AG10803 (cell line): ENCODE data around the gene FBP1.

Source experiments
- DNase-seq: peaks from one replicate; pipeline ENCODE4 v3.0.0; 2010; ENCODE audit warnings: low read depth
- H3K4me3 ChIP-seq: 2 replicates; pipeline ENCODE4 v1.5.1; 2011; ENCODE audit warnings: mild to moderate bottlenecking, low read length, control low read depth
- TF ChIP-seq, protein P1 (sequence below): conservative IDR thresholded peaks from 2 replicates; pipeline ENCODE4 v1.5.1; 2011; ENCODE audit warnings: mild to moderate bottlenecking, low read length, control low read depth, inconsistent platforms

Gene FBP1

DNA sequence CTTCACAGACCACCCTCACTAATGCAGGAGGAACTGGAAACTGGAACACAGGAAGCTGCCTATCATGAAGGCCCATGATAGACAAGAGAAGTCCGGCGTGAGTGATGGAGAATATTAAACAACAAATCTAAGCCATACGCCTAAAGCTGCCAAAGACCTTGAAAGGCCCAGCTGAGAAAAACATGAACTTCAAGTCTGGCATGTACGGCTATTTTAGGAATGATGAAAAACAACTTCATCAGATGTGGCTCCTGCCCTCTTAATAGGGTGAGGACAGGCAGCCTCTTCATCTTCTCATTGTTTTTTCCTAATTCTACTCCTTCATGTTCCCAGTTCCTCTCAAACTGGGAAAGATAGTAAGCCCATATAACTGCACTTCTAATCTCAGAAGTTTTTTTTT, 20.3 kb downstream of the FBP1 start:
- TF ChIP-seq, protein P1, sequence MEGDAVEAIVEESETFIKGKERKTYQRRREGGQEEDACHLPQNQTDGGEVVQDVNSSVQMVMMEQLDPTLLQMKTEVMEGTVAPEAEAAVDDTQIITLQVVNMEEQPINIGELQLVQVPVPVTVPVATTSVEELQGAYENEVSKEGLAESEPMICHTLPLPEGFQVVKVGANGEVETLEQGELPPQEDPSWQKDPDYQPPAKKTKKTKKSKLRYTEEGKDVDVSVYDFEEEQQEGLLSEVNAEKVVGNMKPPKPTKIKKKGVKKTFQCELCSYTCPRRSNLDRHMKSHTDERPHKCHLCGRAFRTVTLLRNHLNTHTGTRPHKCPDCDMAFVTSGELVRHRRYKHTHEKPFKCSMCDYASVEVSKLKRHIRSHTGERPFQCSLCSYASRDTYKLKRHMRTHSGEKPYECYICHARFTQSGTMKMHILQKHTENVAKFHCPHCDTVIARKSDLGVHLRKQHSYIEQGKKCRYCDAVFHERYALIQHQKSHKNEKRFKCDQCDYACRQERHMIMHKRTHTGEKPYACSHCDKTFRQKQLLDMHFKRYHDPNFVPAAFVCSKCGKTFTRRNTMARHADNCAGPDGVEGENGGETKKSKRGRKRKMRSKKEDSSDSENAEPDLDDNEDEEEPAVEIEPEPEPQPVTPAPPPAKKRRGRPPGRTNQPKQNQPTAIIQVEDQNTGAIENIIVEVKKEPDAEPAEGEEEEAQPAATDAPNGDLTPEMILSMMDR, result no peak
- no peak for DNase-seq
- no peak overlapping the region for H3K4me3 ChIP-seq

DNA sequence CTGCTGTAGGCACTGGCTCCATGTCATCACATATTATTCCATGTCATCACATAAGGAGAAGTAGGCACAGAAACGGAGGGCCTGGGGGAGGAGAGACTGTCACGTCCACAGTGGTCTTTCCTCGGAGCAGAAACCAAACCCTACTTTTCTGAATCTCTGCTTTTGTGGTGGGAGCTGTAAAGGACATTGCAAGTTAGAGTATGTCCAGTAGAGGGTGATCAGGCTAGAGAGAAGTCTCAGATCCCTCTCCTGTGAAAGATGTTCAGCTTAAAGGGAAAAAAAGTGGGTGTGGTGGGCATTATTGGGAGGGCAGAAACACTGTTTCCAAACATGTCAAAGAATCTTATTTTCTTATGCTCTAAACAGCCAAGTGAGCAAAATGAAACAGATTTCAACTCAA, 26.3 kb downstream of the FBP1 start:
- no peak overlapping the region for H3K4me3 ChIP-seq
- no peak for DNase-seq
- TF ChIP-seq, protein P1, result peak; percentile 13

DNA sequence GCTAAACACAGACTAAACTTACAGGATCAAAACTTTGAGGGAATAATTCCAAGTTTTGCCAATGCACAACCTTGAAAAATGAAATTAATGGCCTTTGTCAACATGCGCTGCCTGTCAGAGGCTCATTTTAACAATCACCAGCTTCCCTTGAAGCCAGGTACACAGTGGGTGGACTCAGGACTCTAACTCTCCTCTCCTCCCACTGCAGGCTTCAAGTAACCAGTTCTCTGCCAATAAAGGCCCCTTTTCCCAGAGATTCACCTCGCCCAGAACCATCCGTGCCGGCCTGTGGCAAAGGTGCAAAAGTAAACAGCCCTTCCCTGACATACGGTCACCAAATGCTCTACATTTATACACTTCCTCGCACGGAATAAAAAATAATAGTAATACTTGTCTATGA, 27.2 kb downstream of the FBP1 start:
- H3K4me3 ChIP-seq, result no peak overlapping the region
- no peak for DNase-seq
- TF ChIP-seq, protein P1, result no peak

DNA sequence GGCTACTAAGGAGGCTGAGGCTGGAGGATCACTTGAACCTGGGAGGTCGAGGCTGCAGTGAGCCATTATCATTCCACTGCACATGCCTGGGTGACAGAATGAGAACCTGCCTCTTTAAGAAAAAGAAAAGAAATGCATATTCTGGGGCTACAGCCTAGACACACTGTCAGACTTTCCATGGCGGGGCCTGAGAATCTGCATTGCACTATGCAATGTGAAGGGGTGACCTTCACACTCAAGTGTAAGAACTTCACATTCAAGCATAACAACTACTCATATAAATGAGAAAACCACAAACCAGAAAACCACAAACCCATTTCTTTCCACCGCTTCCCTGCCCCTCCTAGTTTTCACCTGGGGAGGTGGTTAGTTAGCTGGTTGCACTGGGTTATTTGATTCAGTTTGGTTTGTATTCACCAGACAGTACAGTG, 27.7 kb downstream of the FBP1 start:
- H3K4me3 ChIP-seq, result no peak overlapping the region
- DNase-seq, result no peak
- TF ChIP-seq, protein P1, result no peak

DNA sequence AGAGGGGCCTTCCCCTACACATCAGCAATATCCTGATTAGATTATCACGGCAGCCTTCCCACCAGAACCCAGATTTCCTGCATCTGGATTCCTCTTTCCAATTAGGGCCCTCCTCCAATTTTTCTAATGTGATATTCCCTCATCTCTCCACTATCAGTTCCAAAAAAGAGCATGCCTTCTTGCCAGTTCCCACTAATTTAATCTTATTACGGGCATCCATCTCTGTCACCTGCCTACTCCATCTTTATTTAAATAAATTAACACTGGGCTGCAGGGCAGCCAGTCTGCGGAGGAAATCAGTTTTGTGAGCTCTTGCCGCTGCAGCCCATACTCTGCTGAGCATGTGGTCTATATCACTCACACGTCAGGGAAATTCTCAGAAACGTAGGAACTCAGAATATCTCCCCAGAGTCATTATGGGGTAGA, 29.1 kb downstream of the FBP1 start:
- TF ChIP-seq, protein P1, result no peak
- no peak overlapping the region for H3K4me3 ChIP-seq
- no peak for DNase-seq

DNA sequence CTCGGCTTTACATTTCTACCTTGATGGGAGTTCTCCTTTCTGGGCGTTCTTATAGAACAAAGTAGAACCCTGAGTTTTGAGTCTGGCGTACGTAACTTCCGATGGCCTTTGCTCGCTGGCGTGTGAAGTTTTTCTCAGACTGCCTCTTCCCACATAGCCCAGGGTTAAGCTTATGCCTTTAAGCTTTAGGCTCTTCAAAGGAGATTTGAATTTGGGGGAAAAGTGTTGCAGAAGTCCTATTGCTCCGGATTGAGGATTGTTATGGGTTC, 32.0 kb downstream of the FBP1 start:
- TF ChIP-seq, protein P1, result no peak
- no peak for DNase-seq

DNA sequence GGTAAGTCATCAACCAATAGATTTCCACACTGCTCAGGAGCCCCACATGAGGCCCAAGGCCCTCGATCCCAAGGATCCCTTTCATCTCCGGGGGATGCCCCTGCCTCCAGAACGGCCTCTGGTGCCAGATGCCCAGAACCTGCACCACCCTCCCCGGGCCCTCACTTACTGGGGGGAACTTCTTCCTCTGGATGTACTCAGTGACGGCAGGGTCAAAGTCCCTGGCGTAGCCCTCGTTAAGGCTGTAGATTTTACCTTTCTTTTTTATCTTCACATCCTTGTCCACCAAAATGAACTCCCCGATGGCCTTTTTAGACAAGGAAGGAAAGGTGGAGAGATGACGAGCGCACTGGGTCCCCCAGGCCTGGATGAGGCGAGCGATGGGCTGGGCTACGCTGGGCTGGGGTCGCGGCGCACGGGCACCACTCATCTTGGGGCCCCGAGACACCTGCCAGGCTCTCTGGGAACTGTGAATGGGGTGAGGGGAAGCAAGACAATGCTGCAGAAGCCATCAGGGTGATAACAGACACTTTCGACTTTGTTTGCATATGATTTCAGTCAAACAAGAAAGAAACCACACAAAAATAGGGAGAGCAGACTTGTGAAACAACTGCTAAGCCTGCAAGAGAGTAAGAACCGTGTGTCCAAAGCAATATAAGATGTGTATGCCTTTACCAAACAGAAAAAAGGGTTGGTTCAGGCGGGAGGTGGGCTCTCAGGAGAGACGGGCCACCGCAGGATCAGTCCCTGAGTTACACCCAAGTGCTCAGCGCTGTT, 32.5 kb downstream of the FBP1 start:
- TF ChIP-seq, protein P1, result no peak
- H3K4me3 ChIP-seq, result no peak overlapping the region
- no peak for DNase-seq

More for the DNA sequence above, 32.0 kb downstream of the FBP1 start:
- H3K4me3 ChIP-seq, result no peak overlapping the region
